HG02759 (cell line): ENCODE results near the gene ZSCAN9.

Experiments
- ATAC-seq: cut with Tn5 transposase; IDR thresholded peaks from one replicate; pipeline ENCODE4 v1.9.1; 2021; ENCODE audit warnings: mild to moderate bottlenecking, moderate library complexity; ENCODE audit not compliant: unreplicated experiment

Gene ZSCAN9

DNA sequence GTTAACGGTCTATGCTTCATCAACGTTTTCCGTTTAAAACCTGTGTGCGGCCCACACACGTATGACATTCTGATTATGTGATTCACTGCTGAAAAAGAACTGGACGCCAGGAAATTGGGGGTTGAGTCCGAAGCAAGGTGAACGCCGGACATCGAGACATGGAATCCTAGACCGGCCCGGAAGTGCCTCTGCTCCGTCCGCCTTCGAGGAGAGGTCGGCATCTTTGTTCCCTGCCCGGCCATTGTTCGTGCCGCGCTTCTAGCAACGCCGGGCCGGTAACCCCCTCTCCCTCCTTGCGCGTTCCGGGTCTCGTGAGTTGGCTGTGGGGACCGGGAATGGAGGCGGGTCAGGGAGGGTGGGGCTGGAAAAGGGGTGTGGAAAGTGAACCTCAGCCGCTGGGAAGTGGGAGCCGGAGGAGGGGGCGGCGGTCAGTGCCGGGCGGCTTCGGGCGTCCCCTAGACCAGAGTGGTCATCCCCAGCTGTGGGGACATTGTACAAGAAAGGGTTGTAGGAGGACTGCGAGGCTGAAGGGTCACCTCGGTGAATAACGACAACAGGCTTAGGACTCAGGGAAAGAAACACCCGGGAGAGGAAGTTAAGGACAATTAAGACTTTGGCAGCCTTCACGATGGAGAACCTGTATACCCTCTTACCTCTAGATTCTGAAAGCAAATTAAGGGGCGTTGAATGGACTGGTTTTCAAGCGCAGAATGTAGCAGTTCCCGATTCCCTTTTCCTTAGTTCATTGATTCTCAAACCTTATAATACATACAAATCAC, at the start of gene ZSCAN9:
TSS of gene ZSCAN9 (plus strand) at position 220 of the 779 bp plus-strand sequence. CDS start 1,810 bp downstream, outside the sequence.
- peak; percentile 88 for ATAC-seq

DNA sequence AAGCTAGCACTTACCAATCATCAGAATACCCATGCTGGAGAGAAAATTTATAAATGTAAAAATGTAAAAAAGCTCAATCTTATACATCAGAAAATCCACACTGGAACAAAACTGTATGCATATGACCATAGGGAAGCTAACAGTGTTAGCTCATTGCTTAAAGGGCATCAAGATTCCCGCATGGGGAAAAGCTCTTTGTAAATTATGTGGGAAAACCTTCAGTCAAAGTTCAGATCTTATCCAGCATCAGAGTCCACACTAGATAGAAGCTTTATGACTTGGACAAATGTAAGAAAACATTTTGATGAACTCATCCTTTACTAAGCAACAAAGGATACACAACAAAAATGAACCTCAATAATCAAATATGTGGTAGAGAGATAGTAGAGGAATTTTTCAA, 48.7 kb upstream of the ZSCAN9 start:
- no peak for ATAC-seq

DNA sequence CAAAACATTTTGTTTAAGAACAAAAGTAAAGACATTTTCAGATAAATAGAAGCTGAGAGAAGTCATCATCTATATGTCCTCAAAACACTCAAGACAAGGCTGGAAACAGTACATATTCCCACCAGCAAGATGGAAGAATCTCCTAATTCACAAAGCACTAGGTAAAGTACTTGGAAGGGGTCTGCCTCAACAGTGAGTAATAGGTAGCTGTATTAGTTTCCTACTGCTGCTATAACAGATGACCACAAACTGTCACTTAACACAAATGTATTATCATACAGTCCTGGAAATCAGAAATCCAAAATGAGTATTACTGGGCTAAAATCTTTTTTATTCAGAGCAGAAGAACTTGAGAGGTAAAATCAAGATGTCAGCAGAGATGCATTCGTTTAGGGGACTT, 42.8 kb upstream of the ZSCAN9 start:
- ATAC-seq, result no peak

DNA sequence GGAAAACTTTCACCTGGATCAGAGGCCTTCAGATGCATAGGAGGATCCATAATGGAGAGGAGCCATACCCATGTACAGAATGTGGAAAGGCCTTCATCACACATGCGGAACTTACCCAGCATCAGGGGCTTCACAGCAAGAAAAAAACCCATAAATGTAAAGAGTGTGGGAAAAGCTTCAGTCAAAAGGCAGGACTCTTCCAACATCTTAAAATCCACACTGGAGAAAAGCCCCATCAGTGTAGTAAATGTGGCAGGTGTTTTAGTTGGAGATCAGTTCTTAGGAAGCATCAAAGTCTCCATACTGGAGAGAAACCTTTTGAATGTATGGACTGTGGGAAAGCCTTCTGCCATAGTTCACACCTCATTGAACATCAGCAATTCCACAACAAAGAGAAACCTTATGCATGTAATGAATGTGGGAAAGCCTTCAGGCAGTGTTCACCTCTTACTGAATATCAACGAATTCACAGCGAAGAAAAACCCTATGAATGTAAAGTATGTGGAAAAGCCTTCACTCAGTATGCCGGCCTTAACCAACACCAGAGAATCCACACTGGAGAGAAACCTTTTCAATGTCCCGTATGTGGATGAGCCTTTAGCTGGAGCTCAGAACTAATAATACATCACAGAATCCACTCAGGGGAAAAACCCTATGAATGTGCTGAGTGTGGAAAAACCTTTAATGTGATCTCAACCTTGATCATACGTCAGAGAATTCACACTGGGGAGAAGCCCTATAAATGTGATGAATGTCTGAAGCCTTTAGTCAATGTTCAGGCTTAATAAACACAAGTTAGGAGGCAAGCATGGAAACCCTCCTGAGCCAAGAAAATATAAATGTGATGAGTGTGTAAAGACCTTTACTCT, 36.7 kb upstream of the ZSCAN9 start:
- ATAC-seq, result no peak

DNA sequence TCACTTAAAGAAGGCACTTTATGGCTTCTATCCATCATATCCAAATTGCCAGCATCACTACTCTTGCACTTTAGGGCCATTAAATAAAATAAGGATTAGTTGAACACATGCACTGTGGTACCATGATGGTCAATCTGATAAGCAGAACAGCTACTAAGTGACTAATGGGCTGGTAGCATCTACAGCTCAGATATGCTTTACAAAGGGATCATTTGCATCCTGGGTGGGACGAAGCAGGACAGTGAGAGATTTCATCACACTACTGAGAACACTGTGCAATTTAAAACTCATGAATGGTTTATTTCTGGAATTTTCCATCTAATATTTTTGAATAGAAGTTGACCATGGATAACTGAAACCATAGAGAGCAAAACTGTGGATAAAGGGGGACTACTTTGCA, 25.1 kb upstream of the ZSCAN9 start:
- ATAC-seq, result no peak

DNA sequence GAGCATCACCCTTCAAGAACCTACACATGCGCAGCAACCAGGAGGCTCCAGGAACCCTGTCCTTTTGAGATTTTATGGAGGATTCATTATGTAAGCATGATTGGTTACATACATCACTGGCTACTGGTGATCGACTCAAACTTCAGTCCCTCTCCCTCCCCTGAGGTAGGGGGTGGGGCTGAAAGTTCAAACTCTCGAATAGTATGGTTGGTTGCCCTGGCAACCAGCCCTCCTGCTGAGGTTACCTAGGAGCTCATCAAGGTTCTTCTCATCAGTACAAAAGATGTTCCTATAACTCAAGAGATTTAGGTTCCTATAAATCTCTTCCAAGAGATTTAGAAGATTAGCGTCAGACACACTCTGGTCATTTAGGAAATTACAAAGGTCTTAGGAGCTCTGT, 21.9 kb upstream of the ZSCAN9 start:
- ATAC-seq, result no peak

DNA sequence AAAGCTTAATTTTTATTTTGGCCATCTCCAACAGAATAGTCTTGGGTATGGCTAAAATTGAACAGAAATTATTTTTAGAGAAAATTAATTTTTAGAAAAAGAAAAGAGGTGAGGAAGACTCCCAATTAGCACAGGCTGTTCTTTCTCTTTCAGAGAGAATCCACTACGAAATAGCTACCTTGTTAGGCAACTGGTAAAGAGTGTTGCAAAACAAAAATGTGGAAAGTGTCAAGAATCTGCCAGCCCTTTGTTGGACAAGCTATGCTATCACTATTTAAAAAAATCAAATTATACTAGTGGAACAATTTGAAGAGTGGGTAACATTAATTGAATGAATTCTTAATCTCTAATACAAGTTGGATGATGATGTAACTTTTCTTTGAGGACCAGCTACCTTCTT, 19.2 kb upstream of the ZSCAN9 start:
- no peak for ATAC-seq

DNA sequence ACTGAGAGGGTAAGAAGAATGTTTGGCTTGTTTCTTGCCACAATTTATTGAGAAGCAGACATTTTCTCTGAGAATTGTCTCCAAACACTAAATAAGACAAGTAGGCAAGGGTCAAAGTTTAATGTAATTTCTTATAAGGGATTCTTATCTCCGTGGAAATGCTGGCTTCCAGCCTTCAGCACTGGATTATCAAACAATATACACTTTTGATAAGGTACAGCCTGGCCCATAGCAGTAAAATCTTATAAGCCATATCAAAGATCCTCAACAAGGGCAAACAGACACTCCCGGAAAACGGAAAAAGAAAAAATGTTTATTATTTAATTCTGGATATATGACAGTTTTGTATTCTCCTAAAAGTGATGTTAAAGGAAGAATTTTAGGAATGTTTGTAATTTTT, 18.5 kb upstream of the ZSCAN9 start:
- ATAC-seq, result no peak

DNA sequence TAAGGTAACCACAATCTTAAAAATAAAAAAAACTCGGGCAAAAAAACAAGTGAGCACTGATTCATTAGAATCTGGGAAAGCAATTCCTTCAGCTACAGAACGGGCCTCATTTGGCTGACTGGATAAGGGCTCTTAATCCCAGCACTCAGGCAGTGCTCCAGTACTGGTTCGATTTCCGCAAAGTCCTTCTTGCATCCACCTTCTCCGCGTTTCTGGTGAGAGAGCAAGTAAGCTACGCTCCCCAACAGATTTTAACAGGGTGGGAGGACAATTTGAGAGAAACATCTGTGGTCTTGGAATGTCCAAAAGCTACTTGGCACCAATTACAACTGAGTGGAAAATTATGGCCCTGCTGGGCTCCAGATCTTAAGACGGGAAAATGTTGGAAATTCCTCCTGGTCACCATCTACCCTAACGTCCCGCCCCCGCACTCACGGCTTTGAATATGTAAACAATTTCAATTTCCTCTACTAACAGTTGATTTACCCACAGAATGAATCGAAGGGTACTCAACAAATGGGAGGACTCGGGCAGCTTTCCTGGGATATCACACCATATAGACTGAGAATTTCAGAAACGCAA, 18.1 kb upstream of the ZSCAN9 start:
- no peak for ATAC-seq

DNA sequence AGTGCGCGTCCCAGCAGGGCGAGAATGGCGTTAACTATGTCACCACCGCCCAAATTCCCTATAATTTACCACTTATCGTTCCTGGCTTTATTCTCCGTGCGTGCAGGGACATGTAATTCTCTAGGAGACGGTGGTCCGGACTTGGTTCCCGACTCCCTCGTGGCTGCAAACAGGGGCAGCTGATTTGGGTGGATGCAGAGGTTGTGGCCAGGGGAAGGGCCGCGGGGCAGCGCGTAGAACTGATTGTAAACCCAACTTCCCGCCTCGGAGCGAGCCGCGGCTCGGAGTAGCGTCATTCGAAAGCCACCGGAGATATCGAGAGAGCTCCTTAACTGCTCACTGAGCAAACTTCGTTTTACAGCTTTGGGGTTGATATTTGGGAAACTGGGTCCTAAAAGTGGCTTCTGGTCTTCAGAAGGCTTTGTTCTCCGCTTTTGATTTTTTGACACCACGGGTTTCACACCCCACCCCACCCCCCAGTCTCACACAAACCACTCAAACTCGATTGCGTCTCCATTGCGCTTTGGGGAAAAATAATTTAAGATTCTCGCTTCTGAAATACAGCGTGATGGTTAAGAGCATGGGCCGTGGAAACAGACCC, 17.5 kb upstream of the ZSCAN9 start:
- no peak for ATAC-seq

DNA sequence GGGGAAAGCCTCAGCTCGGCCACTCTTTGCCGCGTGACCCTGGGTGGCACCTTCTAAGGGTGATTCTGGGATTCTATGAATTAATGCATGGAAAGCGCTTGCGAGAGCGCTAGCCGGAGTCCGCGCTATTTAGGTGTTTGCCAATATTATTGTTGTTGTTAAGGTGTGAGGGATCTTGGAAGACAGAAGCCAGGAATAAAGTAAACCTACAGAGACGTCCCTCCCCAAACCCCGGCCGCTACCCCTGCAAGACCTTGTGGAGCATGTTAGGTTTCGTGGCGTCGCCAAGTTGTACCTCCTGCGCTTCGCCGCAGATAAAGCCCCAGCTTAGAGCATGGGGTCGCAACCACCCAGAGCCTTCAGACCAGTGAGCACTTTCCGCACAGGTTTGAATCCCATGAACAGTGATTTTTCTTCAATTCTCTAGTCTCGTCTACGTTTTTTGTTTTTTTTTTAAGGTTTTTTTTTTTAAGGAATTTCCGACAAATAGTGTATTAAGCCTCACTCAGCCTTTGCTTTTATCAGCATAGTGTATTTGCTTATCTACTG, 16.9 kb upstream of the ZSCAN9 start:
- ATAC-seq, result no peak

DNA sequence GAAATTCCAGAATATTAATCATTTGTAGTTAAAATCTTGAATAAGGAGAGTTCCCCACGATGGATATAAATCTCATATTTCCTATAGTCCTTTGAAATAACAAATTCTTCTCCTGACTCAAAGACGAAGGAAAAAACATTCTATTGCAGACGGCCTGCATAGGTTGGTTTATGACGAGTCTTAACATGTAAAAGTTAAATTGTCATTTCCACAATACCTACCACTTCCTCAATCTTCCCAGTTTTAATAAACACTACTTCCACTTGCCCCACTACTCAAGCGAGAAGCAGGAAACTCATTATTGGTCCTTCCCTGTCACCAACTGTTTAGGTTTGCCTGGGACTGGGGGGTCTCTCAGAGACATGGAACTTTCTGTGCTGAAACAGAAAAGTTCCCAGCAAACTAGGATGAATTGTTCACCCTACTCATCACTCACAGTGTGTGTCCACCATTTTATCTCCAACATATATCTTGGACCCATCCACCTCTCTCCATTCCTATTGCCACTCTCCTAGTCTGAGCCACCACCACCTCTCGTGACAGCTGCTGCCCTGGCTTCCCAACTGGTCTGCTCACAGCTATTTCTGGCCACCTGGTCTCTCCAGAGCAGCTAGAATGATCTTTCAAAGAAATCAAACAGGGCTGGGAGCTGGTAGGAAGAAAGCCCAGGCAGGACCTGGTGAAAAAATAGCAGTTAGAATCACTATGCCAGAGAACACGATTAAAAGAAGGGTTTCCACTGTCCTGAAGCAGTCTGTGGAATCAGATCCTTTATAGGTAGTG, 15.1 kb upstream of the ZSCAN9 start:
- ATAC-seq, result no peak

DNA sequence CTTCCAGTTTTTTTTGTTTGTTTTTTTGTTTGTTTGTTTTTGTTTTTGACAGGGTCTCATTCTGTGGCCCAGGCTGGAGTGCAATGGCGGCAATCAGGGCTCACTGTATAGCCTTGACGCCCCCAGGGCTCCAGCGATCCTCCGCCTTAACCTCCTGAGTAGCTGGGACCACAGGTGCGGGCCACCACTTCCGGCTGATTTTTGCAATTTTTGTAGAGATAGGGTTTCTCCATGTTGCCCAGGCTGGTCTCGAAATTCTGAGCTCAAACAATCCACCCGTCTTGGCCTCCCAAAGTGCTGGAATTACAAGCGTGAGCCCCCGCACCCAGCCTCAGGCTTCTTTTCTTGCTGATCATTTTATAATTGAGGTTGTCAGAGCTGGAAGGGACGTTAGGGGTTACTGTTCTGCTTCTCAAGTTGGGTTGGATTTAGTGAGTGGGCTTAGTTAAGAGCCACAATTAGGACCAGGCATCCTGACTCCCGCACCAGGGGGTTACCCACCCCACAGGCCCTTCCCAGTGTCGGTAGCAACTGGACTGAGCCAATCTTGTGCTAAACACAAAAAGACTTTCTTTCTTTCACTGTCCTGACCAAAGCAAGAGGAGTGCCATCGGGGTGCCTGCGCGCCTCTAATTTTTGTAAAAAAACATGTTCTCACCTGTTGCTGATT, 13.1 kb upstream of the ZSCAN9 start:
- ATAC-seq, result peak; percentile 24

DNA sequence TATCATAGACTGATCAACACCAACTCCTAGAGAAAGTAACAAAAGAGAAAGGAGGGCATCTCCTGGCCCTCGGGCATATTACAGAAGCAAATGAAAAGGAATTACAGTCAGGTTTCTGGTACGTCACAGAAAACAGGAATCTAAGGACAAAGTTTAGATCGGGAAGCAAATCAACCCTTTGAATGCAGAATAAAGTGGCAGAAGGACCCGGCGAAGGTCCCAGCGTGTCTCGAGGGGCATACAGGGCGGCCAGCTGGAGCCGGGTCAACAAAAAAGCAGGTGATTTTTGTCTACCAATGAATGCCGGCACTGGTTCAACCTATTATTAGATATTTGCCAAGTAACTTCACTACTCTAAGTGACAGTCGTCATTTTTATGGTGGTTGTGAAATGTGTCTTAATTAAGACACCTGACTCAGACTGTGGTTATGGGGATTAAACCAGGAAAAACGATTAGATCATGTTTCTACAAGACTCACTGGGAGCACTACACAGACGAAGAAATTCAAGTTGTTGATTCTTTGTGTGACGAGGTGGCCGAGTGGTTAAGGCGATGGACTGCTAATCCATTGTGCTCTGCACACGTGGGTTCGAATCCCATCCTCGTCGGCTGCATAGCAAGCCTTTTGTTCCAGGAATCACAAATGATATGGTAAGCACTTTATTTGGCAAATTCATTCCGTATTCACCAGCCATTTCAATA, 12.4 kb upstream of the ZSCAN9 start:
- ATAC-seq, result peak; percentile 68

DNA sequence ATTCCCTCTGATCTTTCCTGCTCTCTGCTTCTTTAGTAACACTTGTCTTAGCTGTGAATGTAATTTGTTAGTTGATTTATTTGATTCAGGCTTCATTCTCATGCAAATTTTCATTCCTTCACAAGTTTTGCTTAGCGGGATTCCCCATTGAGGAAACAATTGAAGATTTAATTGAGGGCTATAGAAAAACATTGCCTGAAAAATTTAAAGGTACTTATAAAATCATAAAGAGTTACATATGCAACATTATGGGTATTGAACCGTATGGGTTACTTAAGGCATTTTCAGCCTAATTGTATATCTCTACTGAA, 11.9 kb upstream of the ZSCAN9 start:
- ATAC-seq, result no peak

DNA sequence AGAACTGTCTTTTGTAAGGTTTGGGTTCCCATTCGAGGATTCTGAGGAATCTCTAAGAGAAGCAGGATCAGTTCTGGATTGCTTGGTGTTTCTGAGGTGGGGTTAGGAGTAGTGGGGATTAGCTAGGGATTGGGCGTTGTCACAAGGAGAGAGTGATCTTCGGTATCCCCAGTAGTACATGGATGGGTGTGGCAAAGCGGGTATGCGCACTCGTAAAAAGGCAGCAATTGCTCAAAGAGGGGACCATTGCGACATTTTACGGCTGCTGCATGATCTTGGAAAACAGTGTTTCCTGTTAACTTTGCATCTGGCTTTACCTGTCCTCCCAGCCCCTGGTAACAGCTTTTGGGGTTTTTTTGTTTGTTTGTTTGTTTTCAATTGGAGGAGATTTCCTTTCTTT, 9.7 kb upstream of the ZSCAN9 start:
- ATAC-seq, result no peak

DNA sequence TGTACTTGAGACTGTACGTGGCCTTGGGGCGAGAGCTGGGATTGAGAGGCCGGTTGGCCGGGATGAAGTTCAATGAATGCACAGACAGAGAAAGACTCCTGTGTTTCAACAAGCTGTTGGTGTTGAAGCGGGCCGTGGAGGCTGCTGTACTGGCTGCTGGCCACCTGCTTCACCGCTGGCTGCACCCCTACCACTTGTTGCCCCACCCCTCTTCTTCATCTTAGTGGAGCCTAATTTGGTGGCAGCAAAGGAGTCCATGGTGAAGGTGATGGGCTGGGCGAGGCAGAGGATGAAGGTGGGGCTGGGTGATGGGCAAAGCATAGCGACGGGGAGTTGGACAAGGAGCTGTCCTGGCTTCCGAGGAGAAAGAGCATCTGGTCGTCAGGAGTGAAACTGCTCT, 7.2 kb upstream of the ZSCAN9 start:
- no peak for ATAC-seq

DNA sequence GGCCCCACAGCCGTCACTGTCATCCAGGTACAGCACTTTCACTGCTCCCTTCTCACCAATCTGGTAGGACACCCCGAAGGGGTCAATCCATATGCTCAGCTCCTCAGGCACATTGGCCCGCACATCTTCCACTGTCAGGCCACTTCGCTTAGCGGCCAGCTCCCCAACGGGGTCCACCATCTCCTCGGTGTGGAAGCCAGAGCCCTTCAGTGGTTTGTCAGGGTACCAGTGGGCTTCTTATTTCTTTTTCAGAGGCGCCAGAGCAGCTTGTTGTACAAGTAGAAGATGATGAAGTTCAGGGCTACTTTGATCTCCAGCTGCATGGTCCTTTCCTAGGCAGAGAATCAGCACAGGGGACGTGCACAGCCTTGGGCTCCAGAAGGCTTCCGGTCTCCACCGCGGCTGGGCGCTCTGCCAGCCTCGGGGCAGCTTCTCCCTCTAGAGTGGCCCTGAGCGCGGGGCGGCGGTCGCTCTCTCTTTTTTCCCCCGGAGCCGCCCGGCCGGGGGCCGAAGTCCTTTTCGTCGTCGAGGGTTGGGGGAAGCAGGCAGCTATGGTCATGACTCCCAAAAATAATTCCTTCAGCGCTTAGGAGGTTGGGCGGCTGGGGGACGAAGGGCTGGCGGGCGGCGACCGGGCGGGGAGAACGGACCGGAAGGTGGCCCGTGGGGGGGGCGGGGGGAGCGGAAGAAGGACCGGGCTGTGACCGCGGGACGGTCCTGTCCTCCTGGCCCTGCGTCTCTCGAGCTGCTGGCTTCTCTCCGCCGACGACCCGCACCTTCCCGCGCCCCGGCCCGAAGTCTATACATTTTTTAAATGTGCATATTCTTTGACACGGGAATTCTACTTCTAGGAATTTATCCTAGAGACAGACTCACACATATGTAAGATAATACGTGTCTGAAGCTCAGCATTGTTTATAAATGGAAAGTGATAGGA, 6.5 kb upstream of the ZSCAN9 start:
- ATAC-seq, result peak; percentile 76
